SIG-M5 treated with dmso at 0.1 percent for 504 hours (cell line): ENCODE data around the gene KCNK2.
"Not testable (repeated sequence)": the region's sequence is repeated elsewhere in the genome, so short reads cannot be mapped to it uniquely, and the experiment has no call there.

Experiments used
- DNase-seq: peaks from one replicate; lab custom pipeline; 2025; ENCODE audit not compliant: unreplicated experiment; lab: John Stamatoyannopoulos, UW

The KCNK2 gene

GRCh38 chr1:215147024-215147423, 64.5 kb downstream of the KCNK2 start:
- no peak for DNase-seq

- DNase-seq = no peak
Observed at GRCh38 chr1:215151841-215152549, 69.5 kb downstream of the KCNK2 start.

GRCh38 chr1:215156232-215156631, 73.7 kb downstream of the KCNK2 start:
- no peak for DNase-seq

GRCh38 chr1:215160351-215160750, 77.8 kb downstream of the KCNK2 start:
- DNase-seq = no peak

- DNase-seq = not testable (repeated sequence)
Observed at GRCh38 chr1:215163144-215163543, 80.6 kb downstream of the KCNK2 start.

- DNase-seq = no peak
Observed at GRCh38 chr1:215166886-215167285, 84.3 kb downstream of the KCNK2 start.

- no peak for DNase-seq
Observed at GRCh38 chr1:215181518-215181917, 99.0 kb downstream of the KCNK2 start.

GRCh38 chr1:215185067-215185620, 102.6 kb downstream of the KCNK2 start:
- no peak for DNase-seq

GRCh38 chr1:215188302-215188950, 105.9 kb downstream of the KCNK2 start:
- no peak for DNase-seq

- DNase-seq = no peak
Observed at GRCh38 chr1:215192306-215192705, 109.8 kb downstream of the KCNK2 start.

- DNase-seq = no peak
Observed at GRCh38 chr1:215198021-215198420, 115.5 kb downstream of the KCNK2 start.

GRCh38 chr1:215200121-215200520, 117.6 kb downstream of the KCNK2 start:
- no peak for DNase-seq

GRCh38 chr1:215201283-215201682, 118.7 kb downstream of the KCNK2 start:
- no peak for DNase-seq

- no peak for DNase-seq
Observed at GRCh38 chr1:215202868-215203267, 120.3 kb downstream of the KCNK2 start.

GRCh38 chr1:215210167-215210566, 127.6 kb downstream of the KCNK2 start:
- DNase-seq = no peak

GRCh38 chr1:215215846-215216245, 133.3 kb downstream of the KCNK2 start:
- no peak for DNase-seq

GRCh38 chr1:215219372-215219771, 136.8 kb downstream of the KCNK2 start:
- no peak for DNase-seq

- no peak for DNase-seq
Observed at GRCh38 chr1:215220346-215220745, 137.8 kb downstream of the KCNK2 start.

GRCh38 chr1:215226757-215227156, 144.2 kb downstream of the KCNK2 start:
- DNase-seq = no peak

GRCh38 chr1:215228193-215228592, 145.7 kb downstream of the KCNK2 start:
- no peak for DNase-seq

- no peak for DNase-seq
Observed at GRCh38 chr1:215241451-215241850, 158.9 kb downstream of the KCNK2 start.

GRCh38 chr1:215243345-215244054, 161.0 kb downstream of the KCNK2 start:
- DNase-seq = no peak
